Activated CD4-positive, CD25-positive, alpha-beta regulatory T cell (primary cell): ENCODE measurements around the gene SNU13.
"Not testable (repeated sequence)": the region's sequence is repeated elsewhere in the genome, so short reads cannot be mapped to it uniquely, and the experiment has no call there.

ENCODE experiments used
- DNase-seq, 4 experiments: peaks; one replicate each; lab custom pipeline; 2025; lab: John Stamatoyannopoulos, UW

The SNU13 gene

GRCh38 chr22:41681616-41682015 lies 7.1 kb downstream of the SNU13 start:
- DNase-seq, result no peak

GRCh38 chr22:41676134-41676533 lies 12.5 kb downstream of the SNU13 start:
- no peak for DNase-seq

- DNase-seq, result no peak
These were observed 13.8 kb downstream of the SNU13 start for GRCh38 chr22:41674846-41675340.

- no peak for DNase-seq
These were observed 15.7 kb downstream of the SNU13 start for GRCh38 chr22:41672780-41673509.

GRCh38 chr22:41672096-41672495 lies 16.6 kb downstream of the SNU13 start:
- DNase-seq, result not testable (repeated sequence)

GRCh38 chr22:41668971-41669911 lies 19.4 kb downstream of the SNU13 start:
- no peak for DNase-seq

- DNase-seq, result no peak
These were observed 23.7 kb downstream of the SNU13 start for GRCh38 chr22:41664951-41665350.

GRCh38 chr22:41664490-41664889 lies 24.2 kb downstream of the SNU13 start:
- no peak for DNase-seq

- not testable (repeated sequence) for DNase-seq
These were observed 25.1 kb downstream of the SNU13 start for GRCh38 chr22:41663594-41663993.

GRCh38 chr22:41661713-41662112 lies 27.0 kb downstream of the SNU13 start:
- no peak for DNase-seq

- no peak for DNase-seq
These were observed 27.6 kb downstream of the SNU13 start for GRCh38 chr22:41661088-41661487.

GRCh38 chr22:41660416-41660815 lies 28.3 kb downstream of the SNU13 start:
- DNase-seq, result no peak

- no peak for DNase-seq
These were observed 28.7 kb downstream of the SNU13 start for GRCh38 chr22:41659941-41660340.

- no peak for DNase-seq
These were observed 29.8 kb downstream of the SNU13 start for GRCh38 chr22:41658869-41659268.

- no peak for DNase-seq
These were observed 31.0 kb downstream of the SNU13 start for GRCh38 chr22:41657709-41658108.

- DNase-seq, result no peak
These were observed 32.1 kb downstream of the SNU13 start for GRCh38 chr22:41656556-41656955.

GRCh38 chr22:41654322-41654721 lies 34.3 kb downstream of the SNU13 start:
- DNase-seq, result no peak

GRCh38 chr22:41650821-41651220 lies 37.8 kb downstream of the SNU13 start:
- no peak for DNase-seq

- no peak for DNase-seq
These were observed 38.4 kb downstream of the SNU13 start for GRCh38 chr22:41650229-41650628.

- no peak for DNase-seq
These were observed 40.2 kb downstream of the SNU13 start for GRCh38 chr22:41648432-41648831.

- DNase-seq, result no peak
These were observed 40.9 kb downstream of the SNU13 start for GRCh38 chr22:41647771-41648170.

GRCh38 chr22:41642331-41643110 lies 46.1 kb downstream of the SNU13 start:
- DNase-seq, result no peak
